Sigmoid colon (tissue), 7 donors: ENCODE measurements around the gene RAB11FIP3. TPM values are rescaled to one million over a fixed set of nuclear protein-coding genes. Genes with fewer than 3 reads are reported as not detected.

ENCODE experiments used
- DNase-seq: peaks from one replicate; pipeline ENCODE4 v3.0.0-alpha.2; 2019
- H3K27ac ChIP-seq, 4 donors: fragments of 200-600 bp; sonication (generic); one replicate each; pipeline ENCODE4 v1.5.1; 2016 to 2019; ENCODE audit warnings: mild to moderate bottlenecking in 1 of 4
- H3K27me3 ChIP-seq, 3 donors: fragments of 200-600 bp; sonication (generic); one replicate each; pipeline ENCODE4 v1.5.1; 2019; ENCODE audit warnings: mild to moderate bottlenecking in 1 of 3
- H3K36me3 ChIP-seq, 4 donors: fragments of 200-600 bp; sonication (generic); one replicate each; pipeline ENCODE4 v1.5.1; 2016 to 2019
- H3K4me1 ChIP-seq, 4 donors: fragments of 200-600 bp; sonication (generic); one replicate each; pipeline ENCODE4 v1.5.1; 2017 to 2019
- H3K4me3 ChIP-seq, 4 donors: fragments of 200-600 bp; sonication (generic); one replicate each; pipeline ENCODE4 v1.5.1; 2017 to 2019; ENCODE audit warnings: mild to moderate bottlenecking in 2 of 4, moderate library complexity in 1 of 4
- H3K9me3 ChIP-seq, 4 donors: fragments of 200-600 bp in 3 of 4; sonication (generic) in 3 of 4; one replicate each; pipeline versions ENCODE4 v1.5.1 to v1.6.1; 2013 to 2019
- CTCF ChIP-seq, 4 experiments: fragments of 450-650 bp in 3 of 4; fragments of 200-600 bp in 1 of 4; IDR thresholded peaks; one replicate each; pipeline ENCODE4 v1.5.1; 2016 to 2019; ENCODE audit warnings: antibody characterized with exemption in 4 of 4, mild to moderate bottlenecking in 3 of 4, moderate library complexity in 2 of 4
- EP300 ChIP-seq, 4 donors: sonication (generic); formaldehyde crosslinking; IDR thresholded peaks; one replicate each; pipeline ENCODE4 v1.6.1; 2017; ENCODE audit warnings: antibody characterized with exemption in 4 of 4
- POLR2A ChIP-seq, 2 donors: fragments of 450-650 bp; IDR thresholded peaks; one replicate each; pipeline ENCODE4 v1.6.1; 2016; ENCODE audit warnings: antibody characterized with exemption in 2 of 2, mild to moderate bottlenecking in 2 of 2, moderate library complexity in 2 of 2
- POLR2AphosphoS5 ChIP-seq, 4 donors: sonication (generic); formaldehyde crosslinking; IDR thresholded peaks; one replicate each; pipeline ENCODE4 v1.6.1; 2017; ENCODE audit warnings: antibody characterized with exemption in 4 of 4
- WGBS, 2 donors: extraction: QIAGEN DNeasy Blood & Tissue Kit; methylation state at CpG; one replicate each; pipeline ENCODE4 v1.1.7; 2013; 5-methylcytosine and 5-hydroxymethylcytosine counted together
- intact Hi-C: fragments of 100-400 bp; cut with DNase I; formaldehyde crosslinking; loops from one replicate; pipeline ENCODE4 v1.15.1; 2023
- polyA plus RNA-seq, 3 donors: library from polyadenylated mRNA; stranded (reverse); fragments of 200-250 nt; gene quantifications; one replicate each; pipeline ENCODE4 v1.2.3, GENCODE V29; 2013
- total RNA-seq, 4 donors: library from RNA; depleted of rRNA; stranded (reverse); fragments of >200 nt; gene quantifications; one replicate each; pipeline ENCODE4 v1.1.0, GENCODE V29; 2016
- donor health status: healthy with polysubstance abuse.
- donor health status: Bipolar disorder and iron deficiency.
- donor health status: healthy.

RAB11FIP3 gene
- total and polyA plus RNA-seq, 7 donors = 10.6 to 44.9 (median 21.4) TPM

- H3K36me3 ChIP-seq = no peaks in the 10 kb centered on the region
- peak; percentile 90 for DNase-seq
- no peaks in the 10 kb centered on the region for H3K9me3 ChIP-seq
- 29 to 30% methylated on average over 26 of the region's 26 CpGs for WGBS, 2 donors
- H3K27ac ChIP-seq = peak within 1 kb of the TSS; percentile 14 to 62 (median 33)
- H3K27me3 ChIP-seq = peaks cover 0 to 17% (median 5%) of the 10 kb centered on the region in 3 donors
- H3K4me1 ChIP-seq = peaks cover 0 to 53% (median 45%) of the 10 kb centered on the region in 4 donors
- intact Hi-C loops = no loop called here
- H3K4me3 ChIP-seq = peak within 1 kb of the TSS in 3 of 4 donors; percentile 24 to 39 (median 32)
- TF ChIP-seq POLR2A (IDR thresholded peaks at IDR 0.05) (no peak), CTCF (IDR thresholded peaks at IDR 0.05) (no peak), POLR2AphosphoS5 (IDR thresholded peaks at IDR 0.05) (no peak), EP300 (IDR thresholded peaks at IDR 0.05) (no peak)
Measured at GRCh38 chr16:566475-567372, 141.3 kb downstream of the RAB11FIP3 start, which contains the start of gene NHLRC4. NHLRC4 (plus strand) TSS chr16:567005; CDS start chr16:568048, 1,043 bp downstream.

- H3K4me3 ChIP-seq = peak overlapping the region in 2 of 4 donors; percentile 32 to 39
- no peak for TF ChIP-seq EP300 (IDR thresholded peaks at IDR 0.05)
- TF ChIP-seq CTCF (IDR thresholded peaks at IDR 0.05) = no peak
- TF ChIP-seq POLR2A (IDR thresholded peaks at IDR 0.05) = no peak
- no peak for TF ChIP-seq POLR2AphosphoS5 (IDR thresholded peaks at IDR 0.05)
Measured at GRCh38 chr16:567373-568256, 142.2 kb downstream of the RAB11FIP3 start.

DNA sequence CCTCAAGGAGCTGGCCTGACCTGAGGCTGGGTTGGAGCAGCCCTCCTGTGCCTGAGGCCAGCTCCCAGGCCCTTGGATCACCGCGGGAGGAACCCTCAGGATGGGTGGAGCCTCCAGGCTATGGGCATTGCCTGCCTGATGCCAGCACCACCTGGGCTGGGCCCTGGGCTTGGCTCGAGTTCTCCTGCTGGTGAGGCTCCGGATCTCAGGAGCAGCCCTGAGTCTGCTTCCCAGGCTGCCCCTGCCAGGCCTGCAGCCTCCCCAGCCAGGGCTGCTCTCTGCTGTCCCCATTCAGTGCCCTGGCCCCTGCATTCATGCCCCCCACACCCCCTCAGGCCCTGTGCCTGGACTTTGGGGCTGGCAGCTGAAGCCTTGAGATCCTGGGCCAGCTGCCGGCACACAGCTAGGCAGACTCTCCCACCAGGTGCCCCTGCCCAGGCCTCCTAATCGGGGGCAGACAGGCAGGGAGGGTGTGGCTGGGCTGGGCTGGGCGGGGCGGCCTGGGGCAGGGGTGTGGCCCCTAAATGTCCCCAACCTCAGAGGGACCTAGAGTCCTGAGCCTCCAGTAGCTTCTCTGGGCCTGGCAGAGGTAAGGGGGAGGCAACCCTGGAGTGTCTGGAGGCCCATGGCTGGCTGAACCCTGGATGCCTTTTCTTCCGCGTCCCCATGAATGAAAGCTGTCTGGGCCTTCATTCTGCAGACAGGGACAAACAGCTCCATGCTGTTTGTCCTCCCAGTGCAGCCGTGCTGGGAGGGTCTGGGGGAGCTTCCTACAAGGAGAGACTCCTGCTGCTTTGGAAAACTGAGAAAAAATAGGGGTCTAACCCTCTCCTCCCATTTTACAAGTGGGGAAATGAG lies 143.2 kb downstream of the RAB11FIP3 start:
- TF ChIP-seq POLR2A (IDR thresholded peaks at IDR 0.05) (no peak), CTCF (IDR thresholded peaks at IDR 0.05) (no peak), EP300 (IDR thresholded peaks at IDR 0.05) (no peak), POLR2AphosphoS5 (IDR thresholded peaks at IDR 0.05) (no peak)
- no peaks in the 10 kb centered on the region for H3K9me3 ChIP-seq
- no peak for DNase-seq
- peak overlapping the region; percentile 80 to 87 (median 82) for H3K27ac ChIP-seq
- peak overlapping the region; percentile 77 to 98 (median 98) for H3K4me3 ChIP-seq
- intact Hi-C loops = no loop called here
- peaks cover 0 to 11% (median 0%) of the 10 kb centered on the region in 3 donors for H3K27me3 ChIP-seq
- peaks cover 0 to 5% (median 0%) of the 10 kb centered on the region in 4 donors for H3K36me3 ChIP-seq
- peaks cover 0 to 53% (median 45%) of the 10 kb centered on the region in 4 donors for H3K4me1 ChIP-seq
- 26 to 69% methylated on average over 11 of the region's 11 CpGs for WGBS, 2 donors

More at GRCh38 chr16:567373-568256, 142.2 kb downstream of the RAB11FIP3 start:
- intact Hi-C loops = no loop called here
- H3K9me3 ChIP-seq = no peaks in the 10 kb centered on the region
- peaks cover 0 to 53% (median 45%) of the 10 kb centered on the region in 4 donors for H3K4me1 ChIP-seq
- H3K27ac ChIP-seq = peak overlapping the region in 3 of 4 donors; percentile 14 to 62 (median 44)
- H3K27me3 ChIP-seq = peaks cover 0 to 11% (median 0%) of the 10 kb centered on the region in 3 donors
- 88 to 94% methylated on average over 35 of the region's 35 CpGs for WGBS, 2 donors
- H3K36me3 ChIP-seq = no peaks in the 10 kb centered on the region
- DNase-seq = no peak
